SK-N-SH (cell line): ENCODE results near the gene OR52M1.

ENCODE experiments used
- CTCF ChIP-seq: fragments of 200-600 bp; sonication (generic); IDR thresholded peaks from 2 replicates; pipeline ENCODE4 v1.6.1; 2017; ENCODE audit warnings: antibody characterized with exemption, mild to moderate bottlenecking, moderate library complexity
- EP300 ChIP-seq, 2 experiments: IDR thresholded peaks; 2 replicates each; pipeline versions ENCODE4 v1.4.0 to v1.6.1; 2012; ENCODE audit warnings: borderline replicate concordance in 1 of 2, low read depth in 1 of 2, low read length in 1 of 2
- JUND ChIP-seq: IDR thresholded peaks from 2 replicates; pipeline ENCODE4 v1.4.0; 2012
- NFIC ChIP-seq: IDR thresholded peaks from 2 replicates; pipeline ENCODE4 v1.4.0; 2012; ENCODE audit warnings: borderline replicate concordance
- POLR2AphosphoS5 ChIP-seq: IDR thresholded peaks from 2 replicates; pipeline ENCODE4 v1.6.1; 2012; ENCODE audit warnings: low read depth, low read length
- REST ChIP-seq: IDR thresholded peaks from 2 replicates; pipeline ENCODE4 v1.6.1; 2012; ENCODE audit warnings: mild to moderate bottlenecking, low read depth, low read length, moderate library complexity
- RFX5 ChIP-seq: IDR thresholded peaks from 2 replicates; pipeline ENCODE4 v1.6.1; 2012; ENCODE audit warnings: mild to moderate bottlenecking, improper control_type of control experiment, low read length
- TAF1 ChIP-seq: IDR thresholded peaks from 2 replicates; pipeline ENCODE4 v1.6.1; 2012; ENCODE audit warnings: low read depth, mild to moderate bottlenecking, low read length, moderate library complexity, borderline replicate concordance
- TCF12 ChIP-seq: IDR thresholded peaks from 2 replicates; pipeline ENCODE4 v1.4.0; 2012
- USF2 ChIP-seq: fragments of 150-350 bp; IDR thresholded peaks from 2 replicates; pipeline ENCODE4 v1.6.1; 2017; ENCODE audit warnings: antibody characterized with exemption, low read length, low read depth, borderline replicate concordance

- TF ChIP-seq CTCF, result no peak
- no peak for TF ChIP-seq REST
- no peak for TF ChIP-seq TAF1
- no peak for TF ChIP-seq USF2
- TF ChIP-seq JUND, result no peak
- TF ChIP-seq NFIC, result no peak
- no peak for TF ChIP-seq POLR2AphosphoS5
- TF ChIP-seq EP300 (IDR thresholded peaks at IDR 0.05; ENCODE audit: borderline replicate concordance in 1 of 2, low read depth in 1 of 2, low read length in 1 of 2), result no peak
- TF ChIP-seq TCF12, result no peak
- no peak for TF ChIP-seq RFX5
Measured at GRCh38 chr11:4578624-4579023, 33.6 kb downstream of the OR52M1 start.
